ENCODE data around the gene TMEM134. TPM values are rescaled to one million over a fixed set of nuclear protein-coding genes. Genes with fewer than 3 reads are reported as not detected.

Gene TMEM134
- total RNA-seq, 2 experiments from 2014 or later: 36.3 to 37.6 TPM

- peak overlapping the region; percentile 93 for H3K4me3 Mint-ChIP-seq
- peaks cover 37% of the 10 kb centered on the region for H3K36me3 Mint-ChIP-seq (ENCODE audit: low read depth)
- H3K4me1 Mint-ChIP-seq: peaks cover 53% of the 10 kb centered on the region
- H3K27me3 Mint-ChIP-seq: peaks cover under 1% of the 10 kb centered on the region
- ChIA-PET POLR2A (interaction anchor here (0.9 to 2.9 kb wide), 9 partner anchors 18 to 104 kb away, joined by 3 to 39 read pairs (median 4); partner anchors contain the start of genes AIP, PPP1CA, PTPRCAP and TBC1D10C), CTCF (interaction anchor here (0.7 to 2.8 kb wide), 10 partner anchors 16 to 160 kb away, joined by 3 to 15 read pairs (median 4); partner anchors contain the start of genes AIP and PPP1CA)
- DNase-seq: peak; percentile 92
- H3K9me3 Mint-ChIP-seq: no peaks in the 10 kb centered on the region
- H3K27ac Mint-ChIP-seq: peak overlapping the region; percentile 90
Observed at GRCh38 chr11:67505605-67506396, 36.8 kb upstream of the TMEM134 start.

GRCh38 chr11:67504950-67505581 is 36.0 kb upstream of the TMEM134 start, which contains the start of gene PITPNM1:
PITPNM1 (minus strand) TSS chr11:67505363; CDS start chr11:67504180, 1,183 bp downstream.
- Mint-ChIP-seq H3K4me1 (peaks cover 57% of the 10 kb centered on the region), H3K4me3 (peak within 1 kb of the TSS; percentile 93), H3K27me3 (no peaks in the 10 kb centered on the region), H3K27ac (peak within 1 kb of the TSS; percentile 90), H3K36me3 (ENCODE audit: low read depth) (peaks cover 44% of the 10 kb centered on the region), H3K9me3 (no peaks in the 10 kb centered on the region)
- DNase-seq: peak; percentile 82
- ChIA-PET CTCF (interaction anchor here (0.9 to 2.8 kb wide), 8 partner anchors 16 to 159 kb away, joined by 3 to 15 read pairs (median 4); partner anchors contain the start of gene PPP1CA), POLR2A (interaction anchor here (0.9 to 2.9 kb wide), 10 partner anchors 17 to 104 kb away, joined by 3 to 39 read pairs (median 4); partner anchors contain the start of genes AIP, PPP1CA, PTPRCAP and TBC1D10C)

DNA sequence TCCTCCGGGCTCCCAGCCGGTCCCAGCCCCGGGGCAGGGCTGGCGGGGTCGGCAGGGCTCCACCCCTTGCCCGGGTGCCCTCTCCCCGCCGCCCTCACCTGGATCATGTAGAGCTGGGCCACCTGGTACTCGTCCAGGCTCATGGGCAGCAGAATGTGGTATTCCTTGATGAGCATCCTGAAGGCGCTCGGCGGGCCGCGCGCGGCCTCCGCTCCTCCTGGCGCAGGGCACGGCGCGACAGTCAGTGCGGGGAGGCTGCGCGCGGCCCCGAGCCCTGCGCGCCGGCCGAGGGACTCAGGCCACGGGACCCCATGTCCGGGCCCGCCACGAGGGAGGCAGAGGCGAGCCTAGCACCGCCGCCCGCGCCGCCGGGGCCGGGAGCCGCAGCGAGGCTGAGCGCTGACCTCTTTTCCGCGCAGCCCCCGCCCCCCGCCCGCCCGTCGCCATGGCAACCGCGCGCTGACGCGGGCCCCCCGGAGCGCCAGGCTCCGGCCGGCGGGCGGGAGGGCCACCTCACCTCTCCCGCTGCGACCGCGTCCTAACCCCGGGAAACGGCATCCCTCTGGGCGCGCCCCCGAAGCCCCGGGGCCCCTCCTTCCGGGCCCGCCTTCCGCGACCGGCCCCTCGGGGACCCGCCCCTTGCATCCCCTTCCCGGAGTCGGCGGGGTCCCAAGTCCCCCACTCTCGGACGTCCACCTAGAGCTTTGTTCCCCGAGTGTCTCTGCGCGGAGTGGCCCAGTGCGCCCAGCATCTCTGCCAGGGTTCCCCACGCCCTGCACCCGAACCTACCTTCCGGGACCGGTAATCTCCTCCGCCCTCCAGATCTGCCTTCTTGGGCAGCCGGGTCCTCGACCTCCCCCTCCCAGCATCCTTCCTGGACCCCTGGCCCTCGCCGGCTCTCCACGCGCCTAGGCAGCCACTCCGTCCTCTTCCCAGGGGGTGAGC is 35.2 kb upstream of the TMEM134 start:
- CTCF ChIA-PET: interaction anchor here (1.2 to 2.8 kb wide), 3 partner anchors 19 to 158 kb away, joined by 3 to 15 read pairs (median 5); partner anchors contain the start of gene PPP1CA
- H3K4me3 Mint-ChIP-seq: peak overlapping the region; percentile 93
- POLR2A ChIA-PET: interaction anchor here (1.1 to 2.9 kb wide), 8 partner anchors 16 to 100 kb away, joined by 3 to 39 read pairs (median 4); partner anchors contain the start of genes PTPRCAP, TBC1D10C and TMEM134
- H3K9me3 Mint-ChIP-seq: no peaks in the 10 kb centered on the region
- DNase-seq: peak; percentile 49
- H3K27ac Mint-ChIP-seq: peak overlapping the region; percentile 84
- peaks cover 47% of the 10 kb centered on the region for H3K36me3 Mint-ChIP-seq (ENCODE audit: low read depth)
- H3K27me3 Mint-ChIP-seq: no peaks in the 10 kb centered on the region
- H3K4me1 Mint-ChIP-seq: peaks cover 54% of the 10 kb centered on the region

DNA sequence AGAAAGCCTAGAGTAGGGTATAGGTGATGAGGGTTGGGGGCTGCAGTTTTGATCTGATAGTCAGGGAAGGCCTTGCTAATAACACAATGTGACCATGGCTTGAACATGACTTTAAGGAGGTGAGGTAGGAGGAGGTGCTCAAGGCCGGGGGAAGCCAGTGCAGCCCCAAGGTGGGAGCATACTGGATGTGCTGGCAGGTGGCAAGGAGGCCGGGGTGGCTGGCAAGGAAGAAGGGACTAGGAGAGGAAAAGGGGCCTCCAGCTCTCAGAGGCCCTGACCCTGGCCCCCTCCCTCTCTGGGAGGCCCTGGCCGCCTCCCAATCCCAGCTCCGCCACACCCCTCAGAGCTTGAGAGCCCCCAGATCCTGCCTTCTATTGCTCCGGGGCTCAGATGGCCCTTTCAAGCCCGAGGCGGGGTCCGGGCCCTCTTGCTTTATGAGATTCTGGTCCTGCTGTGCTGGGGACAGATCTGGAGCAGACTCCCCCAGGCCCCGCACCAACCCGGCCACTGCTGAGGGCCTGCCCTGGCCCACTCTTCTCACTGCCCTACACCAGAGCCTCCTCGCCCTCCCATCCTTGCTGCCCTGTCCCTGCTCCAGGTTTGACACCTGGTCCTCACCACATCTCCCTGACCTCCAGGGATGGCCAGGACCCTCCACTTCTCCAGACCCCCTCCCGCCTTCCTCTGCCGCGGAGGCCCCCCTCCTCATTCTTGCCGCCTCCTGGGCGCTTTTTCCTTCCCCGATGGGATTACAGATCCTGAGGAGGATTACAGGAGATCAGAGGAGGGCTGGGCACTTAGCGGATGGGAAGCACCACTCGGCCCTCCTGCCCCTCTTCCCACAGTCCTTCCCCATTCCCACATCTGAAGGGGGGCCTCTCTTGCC is 34.3 kb upstream of the TMEM134 start:
- Mint-ChIP-seq H3K27me3 (no peaks in the 10 kb centered on the region), H3K4me3 (peak overlapping the region; percentile 70), H3K9me3 (no peaks in the 10 kb centered on the region), H3K4me1 (peaks cover 46% of the 10 kb centered on the region), H3K27ac (peak overlapping the region; percentile 54), H3K36me3 (ENCODE audit: low read depth) (peaks cover 49% of the 10 kb centered on the region)
- POLR2A ChIA-PET: interaction anchor here (0.6 to 2.9 kb wide), 6 partner anchors 11 to 99 kb away, joined by 3 to 12 read pairs (median 4); partner anchors contain the start of genes PTPRCAP and TBC1D10C
- DNase-seq: no peak
- CTCF ChIA-PET: no interaction called here

GRCh38 chr11:67502328-67502979 is 33.4 kb upstream of the TMEM134 start:
- H3K36me3 Mint-ChIP-seq (ENCODE audit: low read depth): peaks cover 57% of the 10 kb centered on the region
- peaks cover 44% of the 10 kb centered on the region for H3K4me1 Mint-ChIP-seq
- H3K4me3 Mint-ChIP-seq: peak overlapping the region; percentile 70
- no peaks in the 10 kb centered on the region for H3K9me3 Mint-ChIP-seq
- ChIA-PET CTCF (no interaction called here), POLR2A (interaction anchor here (1.3 to 2.2 kb wide), 4 partner anchors 10 to 65 kb away, joined by 4 to 6 read pairs (median 4); partner anchors contain the start of gene PTPRCAP)
- no peak overlapping the region for H3K27ac Mint-ChIP-seq
- DNase-seq: no peak
- no peaks in the 10 kb centered on the region for H3K27me3 Mint-ChIP-seq

DNA sequence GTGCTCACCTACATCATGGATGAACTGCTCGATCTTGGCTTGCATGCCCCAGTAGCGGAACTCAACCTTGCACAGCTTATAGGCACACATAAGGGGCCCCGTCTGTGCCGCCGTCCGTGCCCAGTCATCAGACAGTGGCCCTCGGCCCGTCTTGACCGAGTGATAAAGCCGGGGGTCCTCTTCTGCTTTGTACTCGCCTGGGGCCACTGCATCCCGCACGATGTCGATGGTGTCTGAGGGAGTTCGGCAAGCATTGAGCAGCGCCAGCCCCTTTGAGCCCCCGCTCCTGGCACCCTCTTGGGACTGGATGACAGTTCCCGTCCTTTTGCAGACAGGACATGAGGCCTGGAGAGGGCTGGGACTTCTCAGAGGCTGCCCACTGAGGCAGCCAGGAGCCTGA is 32.8 kb upstream of the TMEM134 start:
- ChIA-PET CTCF (no interaction called here), POLR2A (interaction anchor here (1.4 to 2.2 kb wide), 3 partner anchors 10 to 64 kb away, joined by 4 to 6 read pairs (median 4); partner anchors contain the start of gene PTPRCAP)
- H3K9me3 Mint-ChIP-seq: no peaks in the 10 kb centered on the region
- H3K27ac Mint-ChIP-seq: no peak overlapping the region
- peaks cover 38% of the 10 kb centered on the region for H3K4me1 Mint-ChIP-seq
- H3K4me3 Mint-ChIP-seq: no peak overlapping the region
- H3K36me3 Mint-ChIP-seq (ENCODE audit: low read depth): peaks cover 58% of the 10 kb centered on the region
- no peaks in the 10 kb centered on the region for H3K27me3 Mint-ChIP-seq
- no peak for DNase-seq

- CTCF ChIA-PET: no interaction called here
- POLR2A ChIA-PET: interaction anchor here (1.4 to 2.2 kb wide), 2 partner anchors 17 to 63 kb away, joined by 4 to 6 read pairs; partner anchors contain the start of gene PTPRCAP
- H3K4me3 Mint-ChIP-seq: no peak overlapping the region
- H3K27me3 Mint-ChIP-seq: no peaks in the 10 kb centered on the region
- H3K27ac Mint-ChIP-seq: no peak overlapping the region
- no peaks in the 10 kb centered on the region for H3K9me3 Mint-ChIP-seq
- H3K36me3 Mint-ChIP-seq (ENCODE audit: low read depth): peaks cover 52% of the 10 kb centered on the region
- peaks cover 30% of the 10 kb centered on the region for H3K4me1 Mint-ChIP-seq
- DNase-seq: no peak
Observed at GRCh38 chr11:67500831-67501715, 32.0 kb upstream of the TMEM134 start.

- H3K27me3 Mint-ChIP-seq: no peaks in the 10 kb centered on the region
Observed at GRCh38 chr11:67500484-67500821, 31.4 kb upstream of the TMEM134 start.

DNA sequence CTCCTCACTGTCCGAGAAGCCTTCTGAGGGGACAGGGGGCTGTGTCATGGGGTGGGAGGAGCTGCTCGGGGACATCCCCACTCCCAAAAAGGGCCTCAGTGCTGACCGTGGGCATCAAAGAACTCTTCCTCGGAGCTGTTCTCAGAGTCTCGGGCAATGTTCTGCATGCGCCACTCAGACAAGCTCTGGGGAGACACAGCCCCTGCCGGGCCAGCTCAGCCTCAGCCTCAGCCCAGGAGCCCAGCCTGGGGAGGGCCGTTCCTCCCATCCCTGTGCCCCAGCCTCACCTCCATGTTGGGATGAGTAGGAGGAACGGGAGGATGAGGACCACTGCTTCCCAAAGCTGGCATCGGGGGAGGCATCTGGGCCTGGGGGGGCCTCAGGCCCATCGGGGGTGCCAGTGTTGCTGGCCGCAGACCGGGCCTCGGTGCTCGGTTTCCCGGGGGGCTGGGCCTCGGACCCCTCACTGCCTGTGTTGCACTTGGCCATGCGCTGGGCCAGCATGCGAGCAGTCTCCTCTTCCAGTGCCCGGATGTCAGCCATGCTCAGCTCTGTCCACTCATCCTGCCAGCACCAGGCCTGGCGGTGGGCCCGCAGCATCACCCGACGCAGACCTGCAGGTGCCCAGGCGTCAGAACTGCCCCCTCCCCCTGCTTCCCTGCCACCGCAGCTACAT is 30.9 kb upstream of the TMEM134 start:
- Mint-ChIP-seq H3K36me3 (ENCODE audit: low read depth) (peaks cover 58% of the 10 kb centered on the region), H3K27ac (no peak overlapping the region), H3K4me3 (no peak overlapping the region), H3K27me3 (no peaks in the 10 kb centered on the region), H3K9me3 (no peaks in the 10 kb centered on the region), H3K4me1 (peaks cover 23% of the 10 kb centered on the region)
- CTCF ChIA-PET: no interaction called here
- DNase-seq: no peak
- POLR2A ChIA-PET: interaction anchor here (0.8 kb wide), 1 partner anchor 10 kb away, joined by 3 read pairs; no protein-coding TSS in a partner anchor

More at GRCh38 chr11:67500484-67500821, 31.4 kb upstream of the TMEM134 start:
- Mint-ChIP-seq H3K27ac (no peak overlapping the region), H3K4me1 (peaks cover 24% of the 10 kb centered on the region), H3K4me3 (no peak overlapping the region), H3K36me3 (ENCODE audit: low read depth) (peaks cover 58% of the 10 kb centered on the region), H3K9me3 (no peaks in the 10 kb centered on the region)
- DNase-seq: no peak
- POLR2A ChIA-PET: interaction anchor here (0.8 kb wide), 1 partner anchor 10 kb away, joined by 3 read pairs; no protein-coding TSS in a partner anchor
- CTCF ChIA-PET: no interaction called here

- CTCF ChIA-PET: no interaction called here
- peaks cover 21% of the 10 kb centered on the region for H3K4me1 Mint-ChIP-seq
- H3K4me3 Mint-ChIP-seq: no peak overlapping the region
- POLR2A ChIA-PET: no interaction called here
- DNase-seq: no peak
- no peak overlapping the region for H3K27ac Mint-ChIP-seq
- no peaks in the 10 kb centered on the region for H3K27me3 Mint-ChIP-seq
- no peaks in the 10 kb centered on the region for H3K9me3 Mint-ChIP-seq
- H3K36me3 Mint-ChIP-seq (ENCODE audit: low read depth): peaks cover 62% of the 10 kb centered on the region
Observed at GRCh38 chr11:67498544-67498972, 29.5 kb upstream of the TMEM134 start.

Measured in activated CD4-positive, alpha-beta memory T cell treated with anti-CD3 and anti-CD28 coated beads, Interleukin-2, amount 10 ng/mL, durations not matched to agents 7 days and 5 days (primary cell).